ENCODE results near the gene C14orf132. TPM values are rescaled to one million over a fixed set of nuclear protein-coding genes. Genes with fewer than 3 reads are reported as not detected.

The C14orf132 gene
- total and polyA plus RNA-seq, 9 of the 15 experiments (the other 6 are each of a cell fraction or from before 2014, with no cell fraction given) = not detected

GRCh38 chr14:96086032-96086431, 46.9 kb downstream of the C14orf132 start (continued):
- TF ChIP-seq, protein P1, sequence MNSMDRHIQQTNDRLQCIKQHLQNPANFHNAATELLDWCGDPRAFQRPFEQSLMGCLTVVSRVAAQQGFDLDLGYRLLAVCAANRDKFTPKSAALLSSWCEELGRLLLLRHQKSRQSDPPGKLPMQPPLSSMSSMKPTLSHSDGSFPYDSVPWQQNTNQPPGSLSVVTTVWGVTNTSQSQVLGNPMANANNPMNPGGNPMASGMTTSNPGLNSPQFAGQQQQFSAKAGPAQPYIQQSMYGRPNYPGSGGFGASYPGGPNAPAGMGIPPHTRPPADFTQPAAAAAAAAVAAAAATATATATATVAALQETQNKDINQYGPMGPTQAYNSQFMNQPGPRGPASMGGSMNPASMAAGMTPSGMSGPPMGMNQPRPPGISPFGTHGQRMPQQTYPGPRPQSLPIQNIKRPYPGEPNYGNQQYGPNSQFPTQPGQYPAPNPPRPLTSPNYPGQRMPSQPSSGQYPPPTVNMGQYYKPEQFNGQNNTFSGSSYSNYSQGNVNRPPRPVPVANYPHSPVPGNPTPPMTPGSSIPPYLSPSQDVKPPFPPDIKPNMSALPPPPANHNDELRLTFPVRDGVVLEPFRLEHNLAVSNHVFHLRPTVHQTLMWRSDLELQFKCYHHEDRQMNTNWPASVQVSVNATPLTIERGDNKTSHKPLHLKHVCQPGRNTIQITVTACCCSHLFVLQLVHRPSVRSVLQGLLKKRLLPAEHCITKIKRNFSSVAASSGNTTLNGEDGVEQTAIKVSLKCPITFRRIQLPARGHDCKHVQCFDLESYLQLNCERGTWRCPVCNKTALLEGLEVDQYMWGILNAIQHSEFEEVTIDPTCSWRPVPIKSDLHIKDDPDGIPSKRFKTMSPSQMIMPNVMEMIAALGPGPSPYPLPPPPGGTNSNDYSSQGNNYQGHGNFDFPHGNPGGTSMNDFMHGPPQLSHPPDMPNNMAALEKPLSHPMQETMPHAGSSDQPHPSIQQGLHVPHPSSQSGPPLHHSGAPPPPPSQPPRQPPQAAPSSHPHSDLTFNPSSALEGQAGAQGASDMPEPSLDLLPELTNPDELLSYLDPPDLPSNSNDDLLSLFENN (IDR thresholded peaks at IDR 0.05; ENCODE audit: low read depth in 2 of 2, low read length in 2 of 2) = no peak
- TF ChIP-seq BRD9 (IDR thresholded peaks at IDR 0.05; ENCODE audit: low read depth, partially characterized antibody) = no peak
- TF ChIP-seq EGR1 (conservative IDR thresholded peaks at IDR 0.05) = no peak

DNA sequence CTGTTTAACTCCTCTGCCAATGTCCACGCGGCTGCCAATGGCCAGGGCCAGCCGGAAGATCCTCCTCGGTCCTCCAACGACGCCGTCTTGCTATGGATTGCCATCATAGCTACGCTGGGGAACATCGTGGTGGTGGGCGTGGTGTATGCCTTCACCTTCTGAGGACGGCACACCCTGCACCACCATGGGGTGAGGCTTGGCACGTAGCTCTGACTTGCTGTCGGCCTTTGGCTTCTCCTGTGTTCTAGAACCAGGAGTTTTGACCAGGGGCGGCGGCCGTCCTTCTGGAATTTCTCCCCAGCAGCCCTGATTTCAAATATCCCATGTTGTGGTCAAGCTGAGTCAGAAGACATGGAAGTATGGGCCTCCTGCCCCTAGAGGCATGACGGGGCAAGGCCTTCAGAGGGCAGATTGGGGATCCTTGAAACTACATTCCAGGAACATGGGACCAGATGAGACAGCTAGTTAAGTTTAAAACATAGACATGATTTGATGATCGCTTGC, 47.5 kb downstream of the C14orf132 start:
- WGBS (ENCODE audit: insufficient coverage, low coverage, missing lambda C conversion rate) = under 1% methylated on average over 16 of the region's 18 CpGs
- Histone ChIP-seq H3K36me3 (ENCODE audit: control insufficient read depth, insufficient read depth, low read length) (no peaks in the 10 kb centered on the region), H3K27me3 (ENCODE audit: control insufficient read depth in 2 of 2, insufficient read depth in 2 of 2, low read length in 2 of 2) (peaks cover 0 to 38% of the 10 kb centered on the region in 2 experiments; a peak in 3 of 5 replicates), H3K4me3 (no peak overlapping the region), H3K9me1 (ENCODE audit: control insufficient read depth, insufficient read depth, low read length) (no peaks in the 10 kb centered on the region), H2AFZ (ENCODE audit: low read depth, low read length) (no peak overlapping the region), H3K4me1 (replicated peaks in 1 of 2; ENCODE audit: control insufficient read depth in 2 of 2, insufficient read depth in 2 of 2, low read length in 2 of 2) (no peaks in the 10 kb centered on the region), H3K79me2 (ENCODE audit: control insufficient read depth, insufficient read depth, low read length) (no peaks in the 10 kb centered on the region), H3K27ac (ENCODE audit: extremely low read depth, low read depth, low read length) (no peak overlapping the region), H4K20me1 (replicated peaks; ENCODE audit: control insufficient read depth, insufficient read depth, low read length) (no peaks in the 10 kb centered on the region), H3K4me2 (ENCODE audit: insufficient read depth, low read length) (no peak overlapping the region), H3K9ac (ENCODE audit: insufficient read depth in 1 of 2, low read depth in 2 of 2, low read length in 2 of 2) (no peak overlapping the region), H3K9me3 (replicated peaks; ENCODE audit: control insufficient read depth, insufficient read depth, low read depth, low read length) (no peaks in the 10 kb centered on the region)
- intact Hi-C loops (cut with micrococcal nuclease) (no loop called here), in situ Hi-C loops (cut with MboI) (no loop called here)
- BruUV-seq (replicated peaks) = no TSS peak
- ATAC-seq (no peak), FAIRE-seq (no peak), DNase-seq (ENCODE audit: extremely low read depth in 1 of 4, low spot score in 3 of 4) (no peak)
- TF ChIP-seq, protein P2, sequence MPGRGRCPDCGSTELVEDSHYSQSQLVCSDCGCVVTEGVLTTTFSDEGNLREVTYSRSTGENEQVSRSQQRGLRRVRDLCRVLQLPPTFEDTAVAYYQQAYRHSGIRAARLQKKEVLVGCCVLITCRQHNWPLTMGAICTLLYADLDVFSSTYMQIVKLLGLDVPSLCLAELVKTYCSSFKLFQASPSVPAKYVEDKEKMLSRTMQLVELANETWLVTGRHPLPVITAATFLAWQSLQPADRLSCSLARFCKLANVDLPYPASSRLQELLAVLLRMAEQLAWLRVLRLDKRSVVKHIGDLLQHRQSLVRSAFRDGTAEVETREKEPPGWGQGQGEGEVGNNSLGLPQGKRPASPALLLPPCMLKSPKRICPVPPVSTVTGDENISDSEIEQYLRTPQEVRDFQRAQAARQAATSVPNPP (IDR thresholded peaks at IDR 0.05; ENCODE audit: borderline replicate concordance, insufficient read depth, insufficient read length) = no peak
- TF ChIP-seq MIER1 (IDR thresholded peaks at IDR 0.05; ENCODE audit: low read depth) (peak; percentile 75; the same call in 1 of the 2 replicates), UBTF (IDR thresholded peaks at IDR 0.05; ENCODE audit: borderline replicate concordance in 1 of 2, low read depth in 2 of 2, low read length in 2 of 2) (no peak), PCBP1 (IDR thresholded peaks at IDR 0.05; ENCODE audit: low read depth, low read length, poor library complexity, severe bottlenecking) (no peak)
- POLR2A ChIA-PET = no interaction called here
- CTCF ChIA-PET (ENCODE audit: low intra/inter-chr PET ratio) = no interaction called here
